Measurements from ENCODE around the gene ZXDC.

ZXDC gene

GRCh38 chr3:126419886-126420786, 55.6 kb downstream of the ZXDC start:
- in situ Hi-C loops (cut with HindIII; ENCODE audit: low sequenced_read_pairs): no loop called here

GRCh38 chr3:126419151-126419703, 56.5 kb downstream of the ZXDC start:
- in situ Hi-C loops (cut with HindIII; ENCODE audit: low sequenced_read_pairs): no loop called here

- in situ Hi-C loops (cut with HindIII; ENCODE audit: low sequenced_read_pairs): no loop called here
Measured at GRCh38 chr3:126418661-126419131, 57.0 kb downstream of the ZXDC start.

- in situ Hi-C loops (cut with HindIII; ENCODE audit: low sequenced_read_pairs): no loop called here
Measured at GRCh38 chr3:126417981-126418530, 57.6 kb downstream of the ZXDC start.

- in situ Hi-C loops (cut with HindIII; ENCODE audit: low sequenced_read_pairs): no loop called here
Measured at GRCh38 chr3:126417515-126417914, 58.2 kb downstream of the ZXDC start.

- in situ Hi-C loops (cut with HindIII; ENCODE audit: low sequenced_read_pairs): no loop called here
Measured at GRCh38 chr3:126416943-126417342, 58.7 kb downstream of the ZXDC start.

GRCh38 chr3:126415661-126416591, 59.8 kb downstream of the ZXDC start:
- in situ Hi-C loops (cut with HindIII; ENCODE audit: low sequenced_read_pairs): no loop called here

GRCh38 chr3:126414961-126415660, 60.6 kb downstream of the ZXDC start:
- in situ Hi-C loops (cut with HindIII; ENCODE audit: low sequenced_read_pairs): no loop called here

GRCh38 chr3:126414406-126414805, 61.3 kb downstream of the ZXDC start:
- in situ Hi-C loops (cut with HindIII; ENCODE audit: low sequenced_read_pairs): no loop called here

- in situ Hi-C loops (cut with HindIII; ENCODE audit: low sequenced_read_pairs): no loop called here
Measured at GRCh38 chr3:126413693-126414080, 62.0 kb downstream of the ZXDC start.

- in situ Hi-C loops (cut with HindIII; ENCODE audit: low sequenced_read_pairs): no loop called here
Measured at GRCh38 chr3:126412841-126413692, 62.6 kb downstream of the ZXDC start.

- in situ Hi-C loops (cut with HindIII; ENCODE audit: low sequenced_read_pairs): no loop called here
Measured at GRCh38 chr3:126408099-126408498, 67.6 kb downstream of the ZXDC start.

- in situ Hi-C loops (cut with HindIII; ENCODE audit: low sequenced_read_pairs): no loop called here
Measured at GRCh38 chr3:126407412-126408044, 68.2 kb downstream of the ZXDC start.

GRCh38 chr3:126406389-126407296, 69.0 kb downstream of the ZXDC start:
- in situ Hi-C loops (cut with HindIII; ENCODE audit: low sequenced_read_pairs): no loop called here

- in situ Hi-C loops (cut with HindIII; ENCODE audit: low sequenced_read_pairs): no loop called here
Measured at GRCh38 chr3:126402666-126403302, 72.9 kb downstream of the ZXDC start.

GRCh38 chr3:126402178-126402577, 73.5 kb downstream of the ZXDC start:
- in situ Hi-C loops (cut with HindIII; ENCODE audit: low sequenced_read_pairs): no loop called here

- in situ Hi-C loops (cut with HindIII; ENCODE audit: low sequenced_read_pairs): no loop called here
Measured at GRCh38 chr3:126401611-126402160, 74.0 kb downstream of the ZXDC start.
